Measurements from ENCODE around the gene ATP1A4. TPM values are rescaled to one million over a fixed set of nuclear protein-coding genes. Genes with fewer than 3 reads are reported as not detected.

The ATP1A4 gene
- polyA plus RNA-seq, 1 donor: 0.27 TPM

DNA sequence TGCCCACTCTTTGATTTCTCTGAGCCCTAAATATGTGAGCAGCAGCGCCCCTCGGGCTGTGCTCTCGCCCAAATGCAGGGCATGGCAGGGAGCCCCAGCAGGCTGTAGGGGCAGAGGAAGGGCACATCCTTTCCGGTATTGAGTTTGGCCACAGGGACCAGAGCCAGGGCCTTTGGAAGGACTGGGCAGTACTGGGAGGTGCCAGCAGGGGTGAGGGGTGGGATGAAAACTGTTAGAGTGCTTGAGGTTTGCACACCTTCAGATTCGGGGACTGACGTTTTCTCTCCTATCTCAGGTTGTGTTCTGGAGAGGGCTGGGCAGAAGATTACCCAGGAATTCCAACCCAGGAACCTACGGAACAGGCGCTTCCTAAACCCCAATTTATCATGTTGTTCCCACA lies 38.0 kb upstream of the ATP1A4 start:
- no CpG with 5 or more reads among the region's 8 CpGs for WGBS (ENCODE audit: insufficient coverage, low lambda C conversion rate)
- Histone ChIP-seq H3K27me3 (ENCODE audit: control insufficient read depth, insufficient read depth, low read length) (peaks cover 21% of the 10 kb centered on the region), H3K4me3 (ENCODE audit: low read length) (no peak overlapping the region), H3K9me3 (ENCODE audit: control insufficient read depth, low read depth, low read length) (no peaks in the 10 kb centered on the region), H3K27ac (ENCODE audit: low read length) (no peak overlapping the region), H3K36me3 (ENCODE audit: control insufficient read depth, insufficient read depth, low read length) (no peaks in the 10 kb centered on the region), H3K4me1 (ENCODE audit: control insufficient read depth, insufficient read depth, low read length) (no peaks in the 10 kb centered on the region)
- no peak for DNase-seq

DNA sequence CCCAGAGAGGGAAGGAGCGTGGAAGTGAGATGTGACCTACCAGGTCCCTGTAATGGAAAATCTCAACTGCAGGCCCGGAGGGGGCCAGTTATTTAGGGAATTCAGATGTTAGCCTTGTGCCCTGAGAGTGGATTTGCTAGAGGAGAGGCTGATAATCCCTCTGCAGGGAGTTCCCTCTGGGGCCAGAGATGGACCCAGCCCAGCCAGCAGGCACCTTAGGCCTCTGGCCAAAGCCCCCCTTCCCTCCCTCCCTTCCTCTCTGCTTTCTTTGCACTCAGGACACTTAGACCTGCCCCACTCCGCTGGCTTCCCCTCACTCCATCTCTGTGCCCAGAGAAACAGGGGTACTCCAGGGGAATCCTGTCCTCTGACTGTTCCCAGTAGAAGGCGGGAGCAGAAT lies 37.3 kb upstream of the ATP1A4 start:
- no peak for DNase-seq
- H3K27me3 ChIP-seq (ENCODE audit: control insufficient read depth, insufficient read depth, low read length): peaks cover 21% of the 10 kb centered on the region
- no peaks in the 10 kb centered on the region for H3K9me3 ChIP-seq (ENCODE audit: control insufficient read depth, low read depth, low read length)
- H3K4me1 ChIP-seq (ENCODE audit: control insufficient read depth, insufficient read depth, low read length): no peaks in the 10 kb centered on the region
- no peak overlapping the region for H3K27ac ChIP-seq (ENCODE audit: low read length)
- H3K36me3 ChIP-seq (ENCODE audit: control insufficient read depth, insufficient read depth, low read length): no peaks in the 10 kb centered on the region
- H3K4me3 ChIP-seq (ENCODE audit: low read length): no peak overlapping the region
- no CpG with 5 or more reads among the region's 4 CpGs for WGBS (ENCODE audit: insufficient coverage, low lambda C conversion rate)

DNA sequence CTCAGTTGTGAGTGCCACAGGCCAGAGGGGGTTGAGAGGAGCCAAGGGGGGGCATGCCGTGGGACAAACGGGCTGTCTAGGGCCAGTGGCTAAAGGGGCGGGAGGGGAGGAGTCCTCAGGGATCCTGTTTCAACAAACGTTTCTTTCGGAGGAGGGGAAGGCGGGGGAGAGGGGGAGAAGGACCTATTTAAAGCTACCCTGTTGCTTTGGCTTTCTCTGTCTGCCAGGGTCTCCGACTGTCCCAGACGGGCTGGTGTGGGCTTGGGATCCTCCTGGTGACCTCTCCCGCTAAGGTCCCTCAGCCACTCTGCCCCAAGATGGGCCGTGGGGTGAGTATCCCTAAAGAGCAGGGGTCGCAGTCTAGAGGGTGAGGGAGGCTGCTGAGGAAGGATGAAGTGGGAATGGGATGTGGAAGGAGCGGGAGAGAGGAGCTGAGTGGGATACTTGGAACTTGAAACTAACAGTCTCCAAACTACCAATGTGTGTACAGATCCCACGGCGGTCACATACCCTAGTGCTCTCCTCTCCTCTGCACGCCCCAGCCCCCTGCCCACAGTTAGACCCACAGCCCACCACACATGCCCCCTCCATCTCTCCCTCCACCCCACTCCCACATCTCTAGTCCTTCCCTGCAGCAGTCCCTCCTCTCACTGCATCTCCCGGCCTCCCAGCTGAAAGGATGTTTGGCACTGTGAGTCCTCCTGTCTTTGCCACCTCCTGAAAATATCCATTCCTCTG lies 35.7 kb upstream of the ATP1A4 start, which contains the start of gene ATP1A2:
TSS of gene ATP1A2 (plus strand) at position 215 of the 738 bp plus-strand sequence. CDS start at position 318, 103 bp downstream.
- Histone ChIP-seq H3K27ac (ENCODE audit: low read length) (no peak within 1 kb of the TSS), H3K4me1 (ENCODE audit: control insufficient read depth, insufficient read depth, low read length) (no peaks in the 10 kb centered on the region), H3K9me3 (ENCODE audit: control insufficient read depth, low read depth, low read length) (no peaks in the 10 kb centered on the region), H3K4me3 (ENCODE audit: low read length) (no peak within 1 kb of the TSS), H3K36me3 (ENCODE audit: control insufficient read depth, insufficient read depth, low read length) (no peaks in the 10 kb centered on the region), H3K27me3 (ENCODE audit: control insufficient read depth, insufficient read depth, low read length) (peaks cover 21% of the 10 kb centered on the region)
- WGBS (ENCODE audit: insufficient coverage, low lambda C conversion rate): 67% methylated on average over 1 of the region's 16 CpGs
- DNase-seq: no peak

DNA sequence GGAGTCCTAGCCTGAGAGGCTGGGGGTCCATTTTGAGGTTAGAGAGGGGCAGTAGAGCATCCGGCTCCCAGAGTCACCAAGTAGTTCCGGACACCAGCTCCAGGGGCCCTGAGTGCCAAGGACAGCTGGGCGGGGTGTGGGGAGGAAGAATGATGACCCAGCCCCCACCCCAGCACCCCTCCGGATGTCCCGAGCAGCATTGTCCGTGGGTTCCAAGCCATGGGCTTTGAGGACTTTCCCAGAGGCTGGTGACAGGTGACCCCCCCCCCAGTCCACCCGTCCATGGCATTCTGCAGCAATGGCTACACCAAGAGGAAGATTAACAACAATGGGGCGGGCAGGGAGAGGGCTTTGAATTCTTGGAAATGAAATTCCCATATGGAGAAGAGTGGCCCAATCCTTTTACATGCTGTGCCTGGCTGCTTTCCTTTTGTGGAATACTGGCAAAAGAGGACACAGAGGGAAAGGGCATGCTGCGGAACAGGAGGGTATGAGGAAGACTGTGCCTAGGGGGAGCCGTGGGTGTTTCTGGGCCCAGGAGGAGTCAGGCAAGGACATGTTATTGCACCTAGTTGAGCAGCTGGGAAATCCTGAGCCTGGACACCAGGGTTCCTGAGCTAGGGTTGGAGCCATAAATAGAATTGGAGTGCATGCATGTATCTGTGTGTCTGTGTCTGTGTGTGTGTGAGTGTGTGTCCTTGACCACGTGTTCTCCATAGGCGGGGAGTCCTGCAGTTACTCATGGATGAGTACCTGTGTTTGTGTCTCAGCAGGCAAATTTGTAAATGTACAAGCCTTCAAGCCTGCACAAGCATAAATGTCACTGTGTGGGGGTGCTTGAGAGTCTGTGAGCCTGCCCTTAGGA lies 34.9 kb upstream of the ATP1A4 start:
- no peak overlapping the region for H3K27ac ChIP-seq (ENCODE audit: low read length)
- no peak overlapping the region for H3K4me3 ChIP-seq (ENCODE audit: low read length)
- no peak for DNase-seq
- no CpG with 5 or more reads among the region's 12 CpGs for WGBS (ENCODE audit: insufficient coverage, low lambda C conversion rate)
- no peaks in the 10 kb centered on the region for H3K9me3 ChIP-seq (ENCODE audit: control insufficient read depth, low read depth, low read length)
- no peaks in the 10 kb centered on the region for H3K4me1 ChIP-seq (ENCODE audit: control insufficient read depth, insufficient read depth, low read length)
- peaks cover 21% of the 10 kb centered on the region for H3K27me3 ChIP-seq (ENCODE audit: control insufficient read depth, insufficient read depth, low read length)
- H3K36me3 ChIP-seq (ENCODE audit: control insufficient read depth, insufficient read depth, low read length): no peaks in the 10 kb centered on the region

DNA sequence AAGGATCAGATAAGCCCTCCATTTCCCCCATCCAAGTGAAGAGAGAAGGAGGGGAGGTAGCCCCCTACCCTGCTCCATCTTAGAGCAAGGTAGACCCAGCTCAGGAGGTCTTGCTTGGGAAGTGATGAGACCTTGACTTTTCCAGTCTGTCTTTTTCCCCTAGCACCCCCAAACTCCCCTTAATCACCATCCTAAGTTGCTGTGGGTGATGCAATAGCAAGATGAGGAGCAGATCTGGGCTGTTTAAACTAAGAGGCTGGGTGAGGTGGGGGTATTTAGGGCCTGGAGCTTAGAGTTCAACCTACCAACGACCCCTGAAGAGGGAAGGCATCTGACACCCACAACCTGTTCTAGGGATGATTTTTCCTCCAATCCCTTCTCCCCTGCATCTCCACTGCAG lies 34.1 kb upstream of the ATP1A4 start:
- Histone ChIP-seq H3K27me3 (ENCODE audit: control insufficient read depth, insufficient read depth, low read length) (peaks cover 21% of the 10 kb centered on the region), H3K9me3 (ENCODE audit: control insufficient read depth, low read depth, low read length) (no peaks in the 10 kb centered on the region), H3K27ac (ENCODE audit: low read length) (no peak overlapping the region), H3K4me1 (ENCODE audit: control insufficient read depth, insufficient read depth, low read length) (no peaks in the 10 kb centered on the region), H3K36me3 (ENCODE audit: control insufficient read depth, insufficient read depth, low read length) (no peaks in the 10 kb centered on the region), H3K4me3 (ENCODE audit: low read length) (no peak overlapping the region)
- DNase-seq: no peak
- WGBS (ENCODE audit: insufficient coverage, low lambda C conversion rate): no CpG with 5 or more reads among the region's 1 CpG

DNA sequence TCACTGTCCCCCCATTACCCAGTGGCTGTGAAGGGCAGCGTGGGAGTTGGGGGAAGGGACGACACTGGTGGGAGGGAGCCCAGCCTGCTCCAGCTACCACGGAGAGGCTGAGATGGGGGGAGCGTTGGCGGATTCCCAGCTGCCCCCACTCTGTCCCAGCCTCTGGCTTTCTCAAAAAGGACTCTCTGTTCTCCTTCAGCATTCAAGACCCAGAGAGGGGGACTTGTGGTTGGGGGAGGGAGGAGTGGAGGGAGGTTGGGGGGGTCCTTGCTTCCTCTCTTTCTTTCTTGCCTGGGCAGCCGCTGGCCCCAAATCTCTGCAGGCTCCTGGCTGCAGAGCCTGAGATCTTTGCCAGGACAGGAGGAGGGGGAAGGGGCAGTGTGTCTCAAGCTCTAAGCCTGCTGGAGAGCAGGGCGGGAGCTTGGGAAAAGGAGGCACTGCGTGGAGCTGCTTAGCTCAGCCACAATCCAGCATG lies 33.7 kb upstream of the ATP1A4 start:
- H3K4me3 ChIP-seq (ENCODE audit: low read length): no peak overlapping the region
- no CpG with 5 or more reads among the region's 8 CpGs for WGBS (ENCODE audit: insufficient coverage, low lambda C conversion rate)
- no peaks in the 10 kb centered on the region for H3K36me3 ChIP-seq (ENCODE audit: control insufficient read depth, insufficient read depth, low read length)
- H3K27ac ChIP-seq (ENCODE audit: low read length): no peak overlapping the region
- DNase-seq: no peak
- no peaks in the 10 kb centered on the region for H3K4me1 ChIP-seq (ENCODE audit: control insufficient read depth, insufficient read depth, low read length)
- H3K27me3 ChIP-seq (ENCODE audit: control insufficient read depth, insufficient read depth, low read length): peaks cover 21% of the 10 kb centered on the region
- H3K9me3 ChIP-seq (ENCODE audit: control insufficient read depth, low read depth, low read length): no peaks in the 10 kb centered on the region

DNA sequence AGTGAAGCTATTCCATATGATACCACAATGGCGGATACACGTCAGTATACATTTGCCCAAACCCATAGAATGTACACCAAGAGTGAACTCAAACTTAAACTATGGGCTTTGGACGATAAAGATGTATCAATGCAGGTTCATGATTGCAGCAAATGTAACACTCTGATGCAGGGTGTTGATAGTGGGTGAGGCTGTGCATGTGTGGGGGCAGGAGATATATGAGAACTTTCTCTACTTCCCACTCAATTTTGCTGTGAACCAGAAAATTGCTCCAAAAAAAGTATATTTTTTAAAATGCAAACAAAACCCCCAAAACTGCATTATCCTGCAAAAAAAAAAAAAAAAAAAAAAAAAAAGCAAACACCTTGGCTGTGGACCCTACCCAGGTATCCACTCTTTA lies 32.5 kb upstream of the ATP1A4 start:
- H3K27ac ChIP-seq (ENCODE audit: low read length): no peak overlapping the region
- no peak for DNase-seq
- no peaks in the 10 kb centered on the region for H3K9me3 ChIP-seq (ENCODE audit: control insufficient read depth, low read depth, low read length)
- H3K4me1 ChIP-seq (ENCODE audit: control insufficient read depth, insufficient read depth, low read length): no peaks in the 10 kb centered on the region
- no peaks in the 10 kb centered on the region for H3K36me3 ChIP-seq (ENCODE audit: control insufficient read depth, insufficient read depth, low read length)
- peaks cover 21% of the 10 kb centered on the region for H3K27me3 ChIP-seq (ENCODE audit: control insufficient read depth, insufficient read depth, low read length)
- H3K4me3 ChIP-seq (ENCODE audit: low read length): no peak overlapping the region
- WGBS (ENCODE audit: insufficient coverage, low lambda C conversion rate): no CpG with 5 or more reads among the region's 3 CpGs

DNA sequence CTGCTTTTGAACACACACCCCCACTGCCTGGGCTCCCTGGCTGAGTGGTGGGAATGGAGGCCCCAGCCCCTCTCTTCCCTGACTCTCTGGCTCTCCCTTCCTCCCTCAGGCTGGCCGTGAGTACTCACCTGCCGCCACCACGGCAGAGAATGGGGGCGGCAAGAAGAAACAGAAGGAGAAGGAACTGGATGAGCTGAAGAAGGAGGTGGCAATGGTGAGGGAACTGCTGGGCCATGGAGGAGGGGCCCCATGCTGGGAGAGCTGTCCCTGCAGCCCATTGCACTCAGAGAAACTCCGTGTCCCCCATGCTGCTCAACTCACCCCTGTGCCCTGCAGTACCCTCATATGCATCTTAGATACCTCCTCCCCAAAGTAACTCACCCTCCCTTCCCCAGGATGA lies 30.6 kb upstream of the ATP1A4 start:
- Histone ChIP-seq H3K9me3 (ENCODE audit: control insufficient read depth, low read depth, low read length) (no peaks in the 10 kb centered on the region), H3K4me1 (ENCODE audit: control insufficient read depth, insufficient read depth, low read length) (peaks cover 12% of the 10 kb centered on the region), H3K27me3 (ENCODE audit: control insufficient read depth, insufficient read depth, low read length) (peaks cover 12% of the 10 kb centered on the region), H3K36me3 (ENCODE audit: control insufficient read depth, insufficient read depth, low read length) (no peaks in the 10 kb centered on the region), H3K27ac (ENCODE audit: low read length) (no peak overlapping the region), H3K4me3 (ENCODE audit: low read length) (no peak overlapping the region)
- WGBS (ENCODE audit: insufficient coverage, low lambda C conversion rate): no CpG with 5 or more reads among the region's 5 CpGs
- no peak for DNase-seq

DNA sequence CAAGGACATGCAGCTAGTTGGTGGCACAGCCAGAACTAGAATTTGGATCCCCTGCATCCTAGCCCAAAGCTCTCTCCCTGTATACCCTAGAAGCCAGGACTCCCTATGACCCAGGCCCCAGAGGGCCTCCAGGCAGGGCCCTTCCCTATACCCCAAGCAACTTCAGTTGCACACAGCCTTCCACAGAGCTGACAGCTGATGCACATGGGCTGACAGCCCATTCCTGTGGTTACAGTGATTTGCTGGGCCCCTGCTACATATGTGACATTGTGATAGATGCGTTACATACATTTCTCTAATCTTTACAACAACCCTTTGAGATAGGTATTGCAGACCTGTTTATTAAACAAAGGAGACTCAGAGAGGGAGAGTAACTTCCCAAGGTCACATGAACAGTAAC lies 30.0 kb upstream of the ATP1A4 start:
- Histone ChIP-seq H3K4me1 (ENCODE audit: control insufficient read depth, insufficient read depth, low read length) (peaks cover 13% of the 10 kb centered on the region), H3K9me3 (ENCODE audit: control insufficient read depth, low read depth, low read length) (no peaks in the 10 kb centered on the region), H3K27me3 (ENCODE audit: control insufficient read depth, insufficient read depth, low read length) (peaks cover 8% of the 10 kb centered on the region), H3K27ac (ENCODE audit: low read length) (no peak overlapping the region), H3K36me3 (ENCODE audit: control insufficient read depth, insufficient read depth, low read length) (no peaks in the 10 kb centered on the region), H3K4me3 (ENCODE audit: low read length) (no peak overlapping the region)
- DNase-seq: no peak
- whole genome bisulfite sequencing (ENCODE audit: insufficient coverage, low lambda C conversion rate): no CpG with 5 or more reads among the region's 1 CpG

DNA sequence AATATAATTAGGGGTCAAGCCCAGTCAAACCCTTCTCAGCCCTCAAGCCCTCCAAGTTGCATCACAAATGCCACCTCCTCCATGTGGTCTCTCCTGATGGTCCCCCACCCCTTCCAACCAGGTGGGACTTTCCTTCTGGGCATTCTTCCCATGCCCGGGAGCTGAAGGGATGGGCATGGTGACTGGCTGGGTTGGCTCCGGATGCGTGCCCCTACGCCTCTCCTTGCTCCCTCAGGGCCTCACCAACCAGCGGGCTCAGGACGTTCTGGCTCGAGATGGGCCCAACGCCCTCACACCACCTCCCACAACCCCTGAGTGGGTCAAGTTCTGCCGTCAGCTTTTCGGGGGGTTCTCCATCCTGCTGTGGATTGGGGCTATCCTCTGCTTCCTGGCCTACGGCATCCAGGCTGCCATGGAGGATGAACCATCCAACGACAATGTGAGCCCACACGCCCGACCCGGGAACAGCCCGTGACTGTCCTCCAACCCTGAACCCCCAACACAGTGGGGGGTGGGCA lies 28.4 kb upstream of the ATP1A4 start:
- DNase-seq: no peak
- H3K4me1 ChIP-seq (ENCODE audit: control insufficient read depth, insufficient read depth, low read length): peaks cover 17% of the 10 kb centered on the region
- WGBS (ENCODE audit: insufficient coverage, low lambda C conversion rate): no CpG with 5 or more reads among the region's 16 CpGs
- no peak overlapping the region for H3K4me3 ChIP-seq (ENCODE audit: low read length)
- H3K9me3 ChIP-seq (ENCODE audit: control insufficient read depth, low read depth, low read length): no peaks in the 10 kb centered on the region
- H3K27me3 ChIP-seq (ENCODE audit: control insufficient read depth, insufficient read depth, low read length): no peaks in the 10 kb centered on the region
- no peak overlapping the region for H3K27ac ChIP-seq (ENCODE audit: low read length)
- no peaks in the 10 kb centered on the region for H3K36me3 ChIP-seq (ENCODE audit: control insufficient read depth, insufficient read depth, low read length)

Data from large intestine (tissue), 3 donors.